ENCODE results near the gene HEATR1.

Gene HEATR1

DNA sequence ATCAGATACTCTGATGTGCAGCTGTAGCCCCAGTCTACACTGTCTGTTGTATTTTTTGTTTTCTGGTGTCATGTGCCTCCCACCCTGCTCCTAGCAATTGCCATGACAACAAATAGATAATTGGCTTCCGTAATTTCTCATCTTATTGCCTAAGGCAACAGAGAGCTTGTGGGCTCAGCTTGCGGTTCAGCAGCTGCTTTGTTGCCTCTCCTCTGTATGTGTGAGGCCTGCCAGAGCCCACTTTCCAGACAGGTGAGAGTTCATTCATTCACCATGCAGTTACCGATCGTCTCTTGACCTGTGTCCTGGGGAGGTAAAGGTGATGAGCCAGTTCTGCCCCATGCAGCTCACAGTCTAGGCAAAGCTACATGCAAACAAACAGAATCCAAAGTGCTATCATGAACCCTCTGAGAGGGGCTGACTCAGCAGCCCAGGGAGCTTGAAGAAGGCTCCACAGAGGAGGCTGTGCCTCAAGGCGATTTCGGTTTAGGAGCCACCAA lies 68.6 kb downstream of the HEATR1 start:
- peak; percentile 92 to 97 for DNase-seq

DNA sequence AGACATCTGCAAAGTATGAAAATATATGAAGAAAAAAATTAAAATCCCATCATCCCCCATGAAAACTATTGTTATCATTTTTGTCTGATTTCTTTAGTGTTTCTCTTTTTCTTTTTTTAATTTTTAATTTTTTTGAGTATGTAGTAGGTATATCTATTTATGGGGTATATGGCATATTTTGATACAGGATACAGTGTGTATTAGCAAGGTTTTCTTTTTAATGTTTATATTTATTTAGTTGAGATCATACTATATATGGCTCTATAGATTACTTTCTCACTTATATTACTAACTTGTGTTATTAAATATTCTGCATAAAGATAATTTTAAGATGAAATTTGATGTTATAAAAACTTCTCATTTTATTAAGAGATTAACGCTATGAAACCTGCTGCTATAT lies 69.1 kb downstream of the HEATR1 start:
- DNase-seq, result no peak

DNA sequence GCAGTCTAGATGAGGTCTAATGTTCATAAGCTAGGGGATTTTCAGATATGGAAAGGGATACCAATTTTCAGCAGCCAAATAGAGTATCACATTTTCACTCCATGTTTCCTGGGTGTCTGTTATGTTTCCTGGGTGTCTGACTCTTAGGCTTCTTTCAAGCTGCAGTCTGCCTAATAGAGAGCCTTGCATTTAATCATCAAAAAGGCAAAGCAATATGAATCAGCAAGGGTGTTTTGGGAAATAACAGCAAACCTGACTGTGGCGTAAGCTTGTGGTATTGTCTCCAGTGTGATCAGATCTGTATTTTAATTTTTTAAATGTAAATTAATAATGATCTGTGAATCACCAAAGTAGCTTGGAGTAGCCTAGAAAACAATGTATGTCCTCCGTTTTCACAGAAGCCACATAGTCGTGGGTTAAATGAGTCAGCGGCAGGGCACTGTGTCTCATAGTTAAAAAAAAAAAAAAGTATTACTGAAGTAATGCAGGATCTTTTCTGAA lies 70.1 kb downstream of the HEATR1 start:
- no peak for DNase-seq

DNA sequence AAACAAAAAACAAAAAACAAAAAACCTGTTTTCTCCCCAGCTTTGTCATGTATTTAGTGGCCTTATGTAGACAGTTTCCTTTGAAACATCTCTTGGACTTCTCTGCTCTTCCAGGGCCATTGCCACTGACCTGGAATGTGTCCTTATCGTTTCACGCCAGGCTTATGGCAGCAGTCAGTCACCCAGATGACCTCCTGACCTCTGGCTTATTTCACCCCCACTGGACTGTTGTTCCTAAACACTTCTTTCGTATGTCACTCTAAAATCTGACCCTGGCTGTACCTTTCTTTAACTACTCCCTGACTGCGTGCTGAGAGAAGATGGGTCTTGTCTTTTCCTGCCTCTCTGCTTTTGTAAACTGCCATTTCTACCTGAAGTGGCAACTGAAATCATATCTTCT lies 71.5 kb downstream of the HEATR1 start:
- DNase-seq, result no peak

DNA sequence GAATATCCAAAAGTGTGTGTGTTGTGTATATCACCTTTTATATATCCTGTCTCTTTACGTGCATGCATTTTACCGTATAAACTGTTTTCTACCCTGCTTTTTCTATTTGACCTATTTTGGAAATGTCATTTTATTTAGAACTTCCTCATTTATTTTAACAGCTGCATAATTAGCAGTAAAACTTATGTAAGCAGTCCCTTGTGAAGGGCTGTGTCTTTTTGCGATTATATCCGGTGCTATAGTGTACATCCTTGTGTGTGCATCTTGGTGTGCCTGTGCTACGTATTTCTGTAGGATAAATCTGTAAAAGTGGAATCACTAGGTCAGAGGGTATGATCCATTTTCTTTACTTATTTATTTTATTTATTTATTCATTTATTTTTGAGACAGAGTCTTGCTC lies 73.4 kb downstream of the HEATR1 start:
- no peak for DNase-seq

DNA sequence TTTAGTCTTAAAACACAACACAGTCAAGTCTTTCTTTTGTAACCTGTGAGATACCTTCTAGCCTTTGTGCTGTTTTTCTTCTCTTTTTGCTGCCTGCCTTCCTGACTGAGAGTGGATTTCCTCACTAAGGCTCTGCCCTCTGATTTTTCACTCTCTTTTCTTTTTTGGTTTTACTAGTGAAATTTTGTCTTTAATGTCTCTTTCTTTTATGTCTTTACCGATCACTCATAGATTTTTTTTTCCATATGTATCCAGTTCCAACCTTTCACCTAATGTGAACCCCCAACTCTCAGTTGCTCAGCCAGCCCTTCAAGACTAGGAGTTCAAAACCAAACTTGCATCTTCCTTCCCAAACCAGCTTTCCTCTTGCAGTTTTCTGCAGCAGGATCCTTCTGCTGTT lies 74.0 kb downstream of the HEATR1 start:
- no peak for DNase-seq

DNA sequence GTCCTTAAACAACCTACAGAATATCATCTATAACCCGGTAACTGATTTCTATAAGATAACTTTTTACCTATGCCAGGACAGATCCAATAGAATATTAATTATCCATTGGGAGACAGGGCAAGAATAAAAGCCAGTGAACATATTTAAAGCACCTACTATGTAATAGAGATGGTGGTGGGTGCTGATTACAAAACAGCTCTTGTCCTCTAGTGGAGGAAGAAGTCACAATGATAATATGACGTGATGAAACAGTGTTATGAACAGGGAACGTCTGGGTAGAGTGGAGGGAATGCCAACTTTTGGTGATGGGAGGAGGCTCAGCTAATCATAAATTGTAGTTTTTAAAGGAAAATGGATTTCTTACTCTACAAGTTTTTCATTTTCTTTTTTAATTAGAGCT lies 78.2 kb downstream of the HEATR1 start:
- no peak for DNase-seq

DNA sequence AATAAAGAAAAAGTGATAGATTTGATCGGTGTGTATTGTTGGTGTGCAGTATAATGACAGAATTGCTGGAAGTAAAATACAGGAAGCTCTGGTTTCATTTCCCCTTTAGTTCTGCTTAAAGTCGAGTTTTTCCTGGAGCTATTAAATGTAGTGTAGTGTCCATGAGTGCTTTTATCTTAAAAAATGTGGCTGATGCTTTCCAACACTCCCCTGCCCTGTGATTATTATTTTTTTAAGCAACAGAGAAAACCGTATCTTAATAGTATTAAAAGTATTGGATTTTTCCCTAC lies 79.5 kb downstream of the HEATR1 start:
- DNase-seq, result no peak

DNA sequence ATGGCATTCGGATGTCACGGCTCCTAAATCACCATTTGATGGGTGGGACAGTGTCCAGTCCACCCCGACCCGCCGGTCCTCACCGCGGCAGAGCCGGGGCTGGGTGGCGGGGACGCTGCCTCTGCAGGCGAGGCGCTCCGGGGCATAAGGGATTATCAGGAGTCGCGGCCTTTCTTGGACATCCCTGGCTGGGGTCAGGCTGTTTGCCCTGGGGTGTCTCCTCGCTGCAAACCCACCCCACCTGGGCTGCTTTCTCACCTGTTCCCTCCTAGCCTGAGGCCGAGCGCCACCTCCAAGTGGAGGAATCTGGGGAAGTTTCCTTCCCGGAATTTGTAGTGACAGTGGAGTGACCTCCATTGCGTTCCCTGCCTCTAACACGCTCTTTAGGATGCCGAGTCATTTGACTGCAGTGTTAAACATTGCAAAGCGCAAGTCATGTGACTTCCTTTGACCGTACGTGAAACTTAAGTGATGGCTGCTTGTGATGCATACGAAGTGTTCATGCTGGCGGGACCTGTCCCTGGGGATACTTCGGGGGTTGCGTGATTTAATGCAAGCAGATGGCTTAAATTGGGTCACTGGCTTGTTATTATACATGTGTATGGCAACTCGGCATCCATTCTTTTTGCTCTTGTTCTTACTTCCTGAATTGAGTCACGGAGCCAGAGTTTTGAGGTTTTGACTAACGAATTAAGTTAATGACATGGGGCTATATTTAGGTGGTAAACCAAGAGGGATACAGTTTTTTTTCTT lies 80.0 kb downstream of the HEATR1 start:
- peak; percentile 80 to 92 for DNase-seq

DNA sequence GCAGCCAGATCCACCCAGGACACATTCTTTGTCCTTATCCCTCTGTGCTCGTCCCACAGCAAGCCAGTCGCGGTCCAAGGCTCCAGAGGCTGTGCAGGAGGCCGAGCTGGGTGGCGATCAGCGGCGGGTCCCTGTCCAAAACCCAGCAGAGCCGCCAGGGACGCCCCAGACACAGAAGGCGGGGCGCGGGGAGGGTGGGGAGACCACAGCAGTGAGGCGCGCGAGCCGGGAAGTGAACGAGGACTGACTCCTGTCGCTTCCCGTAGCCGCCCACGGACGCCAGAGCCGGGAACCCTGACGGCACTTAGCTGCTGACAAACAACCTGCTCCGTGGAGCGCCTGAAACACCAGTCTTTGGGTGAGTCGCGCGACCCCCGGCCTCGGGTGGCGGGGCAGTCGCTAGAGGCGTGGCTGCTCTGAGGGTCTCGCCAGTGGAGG lies 80.6 kb downstream of the HEATR1 start, which contains the start of gene LGALS8:
TSS of gene LGALS8 (plus strand) at position 279 of the 438 bp plus-strand sequence. CDS start 2,089 bp downstream, outside the sequence.
- peak; percentile 83 to 91 for DNase-seq

DNA sequence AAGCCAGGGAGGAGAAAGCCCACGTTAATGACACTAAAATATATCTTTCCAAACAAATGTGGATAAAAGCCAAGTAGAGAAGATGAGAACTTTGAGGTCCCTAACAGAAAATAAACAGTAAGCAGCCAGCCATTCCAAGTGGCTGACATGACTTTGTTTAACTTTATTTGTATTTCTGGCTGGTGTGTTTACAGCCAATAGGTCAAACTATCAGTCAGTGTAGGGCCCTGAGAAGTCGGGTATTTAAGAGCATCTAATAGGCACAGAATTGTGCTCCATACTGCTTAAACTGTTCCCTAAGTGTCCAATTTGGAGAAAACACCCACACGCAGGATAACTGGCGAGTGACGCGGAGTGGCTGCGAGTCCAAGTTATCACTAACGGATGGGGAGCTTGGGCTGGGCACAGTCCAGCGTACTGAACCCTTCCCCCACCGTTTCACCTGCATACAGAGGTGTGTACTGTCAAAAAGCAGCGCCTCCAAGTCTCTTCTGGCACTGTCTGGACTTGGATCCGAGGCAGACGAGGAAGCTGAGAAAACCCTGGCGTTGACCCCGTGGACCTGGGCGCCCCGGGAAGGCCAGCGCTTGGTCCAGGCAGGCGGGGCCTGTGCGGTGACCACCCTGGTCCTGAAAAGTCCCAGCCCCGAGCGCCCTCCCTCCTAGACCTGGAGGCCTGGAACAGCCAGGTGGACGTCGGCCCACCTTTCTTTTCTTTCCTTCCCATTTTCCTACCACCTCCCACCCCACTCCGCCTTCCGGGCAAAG lies 81.2 kb downstream of the HEATR1 start:
- peak; percentile 39 to 57 for DNase-seq

DNA sequence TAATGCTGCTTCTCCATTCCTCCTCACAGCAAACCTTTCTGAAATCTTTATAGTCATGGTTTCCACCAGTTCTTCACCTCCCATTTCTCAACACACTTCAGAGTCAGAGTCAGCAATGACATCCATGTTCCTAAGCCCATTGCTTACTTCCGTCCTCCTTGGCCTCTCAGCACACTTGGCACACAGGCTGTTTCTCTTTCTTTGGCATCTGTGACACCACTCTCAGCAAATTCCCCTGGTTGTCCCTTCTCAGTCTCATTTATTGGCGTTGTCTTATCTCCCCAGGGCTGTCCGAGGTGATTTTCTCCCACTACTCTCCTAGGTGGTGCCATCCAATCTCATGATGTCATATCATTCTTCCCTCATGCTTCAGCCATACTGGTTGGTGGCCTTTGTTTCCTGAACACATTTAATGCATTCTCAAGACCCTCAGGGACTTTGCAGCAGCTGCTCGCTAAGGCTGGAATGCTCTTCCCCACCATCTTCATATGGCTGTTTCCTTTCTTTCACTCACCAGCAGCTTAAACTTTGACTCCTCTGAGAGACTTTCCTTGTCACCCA lies 83.8 kb downstream of the HEATR1 start:
- no peak for DNase-seq

DNA sequence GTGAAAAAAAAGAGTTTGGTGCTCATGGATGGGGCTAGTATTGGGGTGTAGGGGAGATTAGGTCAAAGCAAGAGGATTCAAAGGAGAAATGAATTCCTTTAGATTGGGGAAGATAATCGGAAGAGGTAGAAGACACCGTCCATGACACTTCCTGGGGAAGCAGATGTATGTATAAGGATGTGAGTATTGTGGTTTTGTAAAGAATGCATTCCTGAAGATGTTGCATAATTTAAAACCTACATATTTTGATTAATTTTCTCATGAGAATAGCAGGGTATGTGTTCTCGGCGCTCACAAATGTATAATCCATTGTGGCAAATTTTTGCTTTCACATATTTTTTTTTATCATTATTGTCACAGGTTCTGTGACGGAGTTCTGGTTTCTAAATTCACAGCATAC lies 86.0 kb downstream of the HEATR1 start:
- no peak for DNase-seq

DNA sequence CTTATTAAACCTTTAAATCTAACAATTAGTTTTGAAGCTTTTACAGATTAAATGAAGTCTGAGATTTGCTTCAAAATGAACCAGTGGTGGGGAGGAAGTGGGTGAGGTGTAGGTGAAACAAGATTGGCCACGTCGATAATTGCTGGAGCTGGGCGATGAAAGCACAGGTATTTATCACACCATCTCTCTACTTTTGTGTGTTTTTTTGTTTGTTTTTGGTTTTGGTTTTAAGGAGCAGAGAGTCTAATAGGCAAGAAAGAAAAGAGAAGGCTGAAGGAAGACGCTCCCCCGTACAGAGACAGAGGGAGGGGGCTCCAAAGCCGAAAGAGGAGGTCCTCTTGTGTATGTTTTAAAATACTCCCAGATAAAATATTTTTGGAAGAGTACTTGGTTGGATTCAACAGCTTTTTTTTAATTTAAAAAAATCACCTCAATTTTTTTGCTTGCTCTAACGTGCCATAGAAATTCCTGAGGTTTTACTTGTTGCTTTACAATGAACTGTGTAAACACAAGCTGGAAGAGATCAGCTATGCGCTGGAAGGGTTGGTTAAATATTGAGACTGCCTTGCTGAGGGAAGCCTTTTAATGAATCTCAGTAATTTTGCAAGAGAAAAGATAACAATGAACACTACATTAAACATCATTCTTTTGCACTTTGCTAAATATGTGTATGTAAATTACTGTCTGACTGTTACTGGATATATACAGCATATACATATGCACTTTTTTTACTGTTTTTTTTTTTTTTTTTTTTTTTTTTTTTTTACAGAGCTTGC lies 87.2 kb downstream of the HEATR1 start:
- DNase-seq, result peak in 1 of 2 experiments; percentile 53

DNA sequence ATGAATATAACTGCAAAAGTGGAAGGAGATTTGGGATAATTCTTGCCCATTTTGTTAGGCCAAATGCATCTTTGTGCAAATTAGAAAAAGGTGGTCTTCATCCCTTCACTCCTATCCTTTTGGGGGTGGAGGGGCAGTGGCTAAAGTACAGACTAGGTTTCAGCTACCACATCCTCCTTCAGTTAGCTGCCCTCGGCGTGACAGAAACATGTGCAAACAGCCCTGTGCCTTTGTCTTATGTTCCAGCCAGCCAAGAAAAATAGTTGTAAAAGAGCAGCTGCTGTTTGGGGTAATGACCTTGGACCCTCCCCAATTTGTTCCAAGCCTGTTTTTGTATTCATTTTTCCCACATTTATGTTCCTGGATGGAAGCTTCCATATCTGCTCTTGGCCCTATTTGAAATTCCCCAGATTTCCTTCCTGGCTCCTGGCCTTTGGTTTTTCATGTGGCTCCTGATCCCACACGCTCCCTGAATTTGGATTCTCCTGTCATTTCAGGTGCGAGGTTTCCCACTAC lies 88.8 kb downstream of the HEATR1 start:
- DNase-seq, result peak; percentile 88 to 95

DNA sequence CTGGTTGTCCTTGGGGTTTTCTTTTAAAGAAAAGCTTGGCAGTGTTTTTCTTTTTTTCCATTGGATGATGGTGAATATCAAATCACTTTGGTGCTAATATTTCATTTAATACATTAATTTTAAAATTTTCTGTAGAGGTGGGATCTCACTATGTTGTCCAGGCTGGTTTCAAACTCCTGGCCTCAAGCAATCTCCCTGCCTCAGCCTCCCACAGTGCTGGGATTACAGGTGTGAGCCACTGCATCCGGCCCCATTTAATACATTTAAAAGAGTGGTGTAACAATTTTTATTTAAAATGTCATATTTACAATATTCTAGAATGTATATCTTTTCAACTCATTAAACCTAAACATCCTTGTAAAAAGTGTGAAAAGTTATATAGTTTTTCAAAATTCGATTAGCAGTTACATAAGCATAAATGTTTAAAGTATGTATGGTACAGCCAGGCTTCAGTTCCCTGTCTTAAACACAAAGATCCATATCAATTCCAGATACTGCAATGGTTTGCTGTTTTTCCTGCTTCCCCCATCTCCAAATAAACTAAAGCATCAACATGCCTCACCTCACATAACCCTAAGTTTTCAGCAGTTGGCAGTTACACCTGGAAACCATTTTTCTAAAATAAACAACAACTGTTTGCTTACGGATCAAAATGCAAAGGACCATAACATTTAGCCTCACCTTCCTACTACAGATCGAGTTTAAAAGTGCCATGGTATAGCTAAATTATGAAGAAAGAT lies 89.4 kb downstream of the HEATR1 start:
- DNase-seq, result peak; percentile 88 to 95

DNA sequence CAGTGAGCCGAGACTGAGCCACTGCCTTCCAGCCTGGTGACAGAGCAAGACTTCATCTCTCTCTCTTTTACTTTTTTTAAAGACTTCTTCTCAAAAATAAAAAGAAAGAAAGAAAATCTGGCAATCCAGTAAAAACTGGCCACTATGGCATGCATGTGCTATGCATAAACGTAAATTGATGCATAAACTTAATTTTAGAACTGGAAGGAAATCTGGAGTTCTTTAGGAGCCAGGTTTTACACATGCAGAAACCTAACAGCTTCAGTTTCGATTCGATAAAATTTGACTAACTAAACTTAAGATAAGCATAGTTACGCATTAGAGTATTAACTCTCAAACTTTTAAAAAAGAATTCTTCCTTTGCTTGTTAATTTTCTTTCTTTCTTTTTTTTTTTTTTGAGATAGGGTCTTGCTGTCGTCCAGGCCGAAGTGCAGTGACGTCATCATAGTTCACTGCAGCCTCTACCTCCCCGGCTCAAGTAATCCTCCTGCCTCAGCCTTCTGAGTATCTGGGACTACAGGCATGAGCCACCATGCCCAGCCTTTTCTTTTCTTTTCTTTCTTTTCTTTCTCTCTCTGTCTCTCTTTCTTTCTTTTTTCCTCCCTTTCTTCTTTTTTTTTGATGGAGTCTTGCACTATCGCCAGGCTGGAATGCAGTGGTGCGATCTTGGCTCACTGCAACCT lies 92.4 kb downstream of the HEATR1 start:
- DNase-seq, result no peak

DNA sequence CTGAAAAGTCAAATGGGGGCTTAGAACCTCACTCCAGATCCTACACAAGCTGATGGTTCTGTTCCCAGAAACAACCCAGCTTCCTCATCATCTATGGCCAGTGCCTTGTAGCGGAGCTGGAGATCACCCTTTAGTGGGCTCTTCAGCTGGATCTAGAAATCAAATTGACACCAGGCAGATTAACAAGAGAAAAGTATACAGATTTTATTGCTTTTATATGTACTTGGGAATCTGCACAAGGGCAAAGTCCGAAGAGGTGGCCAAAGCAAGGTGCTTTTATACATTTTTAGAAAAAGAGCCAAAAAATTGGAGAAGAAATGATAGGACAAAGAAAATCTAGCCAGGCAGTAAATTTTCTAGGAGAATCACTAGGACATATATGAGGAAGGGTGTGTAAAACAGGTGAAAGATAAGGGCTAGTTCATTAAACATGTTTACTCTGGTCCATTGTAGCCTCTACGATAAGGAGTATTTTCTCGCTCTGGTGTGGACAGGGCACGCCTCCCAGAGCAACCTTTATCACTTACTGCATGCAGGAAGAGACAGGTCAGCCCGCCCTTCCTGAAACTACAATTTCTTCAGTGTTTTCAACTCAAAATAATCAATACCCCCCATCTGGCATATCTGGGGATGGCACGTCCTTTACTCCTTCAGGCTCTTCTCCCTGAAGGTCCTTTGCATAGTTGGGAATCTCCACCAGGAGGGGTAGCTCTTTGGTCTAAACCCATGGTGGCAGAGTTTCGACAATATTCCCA lies 94.5 kb downstream of the HEATR1 start:
- no peak for DNase-seq

DNA sequence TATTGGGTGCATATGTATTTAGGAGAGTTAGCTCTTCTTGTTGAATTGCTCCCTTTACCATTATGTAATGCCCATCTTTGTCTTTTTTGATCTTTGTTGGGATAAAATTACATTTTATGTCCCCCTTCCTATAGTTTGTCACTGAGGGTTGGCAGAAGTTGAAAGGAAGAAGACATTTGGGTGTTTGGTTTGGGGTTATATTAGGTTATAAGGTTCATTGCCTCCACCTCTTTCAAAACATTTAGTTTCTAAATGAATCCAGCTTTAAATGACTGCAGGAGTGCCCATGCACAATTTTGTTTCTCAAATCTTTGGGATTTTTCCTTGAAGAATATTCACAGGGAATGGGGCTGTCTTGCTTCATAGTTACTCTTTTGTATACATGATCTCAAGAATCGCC lies 95.1 kb downstream of the HEATR1 start:
- DNase-seq, result no peak

DNA sequence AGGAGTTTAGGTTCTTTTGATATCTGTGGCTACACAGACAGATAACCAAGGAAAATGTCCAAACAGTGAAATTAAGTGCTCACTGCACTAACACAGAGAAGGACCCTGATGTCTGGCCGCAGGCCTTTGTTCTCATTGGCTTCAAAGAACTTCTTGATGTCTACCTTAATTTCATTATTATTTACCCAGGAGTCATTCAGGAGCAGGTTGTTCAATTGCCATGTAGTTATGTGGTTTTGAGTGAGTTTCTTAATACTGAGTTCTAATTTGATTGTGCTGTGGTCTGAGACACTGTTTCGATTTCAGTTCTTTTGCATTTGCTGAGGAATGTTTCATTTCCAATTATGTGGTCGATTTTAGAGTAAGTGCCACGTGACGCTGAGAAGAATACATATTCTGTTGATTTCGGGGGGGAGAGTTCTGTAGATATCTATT lies 95.7 kb downstream of the HEATR1 start:
- no peak for DNase-seq

Measured in NCI-H2081 (cell line).